WTC11 (cell line): ENCODE results near the gene SMAP2.

Source experiments
- FOXJ3 ChIP-seq: sonication (generic); formaldehyde crosslinking; IDR thresholded peaks from 2 replicates; pipeline ENCODE4 v1.9.0; 2021; ENCODE audit warnings: missing genetic modification reagents, mild to moderate bottlenecking, borderline replicate concordance
- RELA ChIP-seq: sonication (generic); formaldehyde crosslinking; IDR thresholded peaks from 2 replicates; pipeline ENCODE4 v1.8.1; 2022; ENCODE audit warnings: missing genetic modification reagents, mild to moderate bottlenecking, borderline replicate concordance
- TF ChIP-seq, protein P1 (sequence below): sonication (generic); formaldehyde crosslinking; IDR thresholded peaks from 2 replicates; pipeline ENCODE4 v1.8.1; 2023; ENCODE audit warnings: mild to moderate bottlenecking, missing genetic modification reagents, moderate library complexity

DNA sequence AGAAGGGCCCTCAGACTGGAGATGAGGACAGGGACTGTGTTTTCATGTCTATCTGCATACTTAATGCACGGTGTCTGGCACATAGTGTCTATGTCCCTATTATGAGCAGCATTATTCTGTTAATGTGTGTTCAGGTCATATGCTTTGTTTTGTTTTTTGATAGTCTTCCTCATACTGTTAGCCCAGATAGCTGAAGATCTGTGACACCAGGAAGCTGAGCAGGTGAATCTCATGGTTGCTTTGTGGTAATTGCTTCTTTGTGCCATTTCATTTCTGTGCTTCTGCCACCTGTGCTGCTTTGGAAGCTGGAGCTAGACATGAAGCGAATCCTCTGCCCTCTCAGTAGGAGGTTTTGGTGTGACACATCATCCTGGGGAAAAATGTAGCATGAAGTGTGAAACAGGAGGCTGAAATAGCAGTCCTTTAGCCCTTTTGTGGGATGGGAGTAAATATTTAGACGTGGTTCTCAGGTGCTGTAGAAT is 15.8 kb downstream of the SMAP2 start:
- TF ChIP-seq RELA (CRISPR knock-in tag) (no peak), FOXJ3 (no peak)
- TF ChIP-seq, protein P1, sequence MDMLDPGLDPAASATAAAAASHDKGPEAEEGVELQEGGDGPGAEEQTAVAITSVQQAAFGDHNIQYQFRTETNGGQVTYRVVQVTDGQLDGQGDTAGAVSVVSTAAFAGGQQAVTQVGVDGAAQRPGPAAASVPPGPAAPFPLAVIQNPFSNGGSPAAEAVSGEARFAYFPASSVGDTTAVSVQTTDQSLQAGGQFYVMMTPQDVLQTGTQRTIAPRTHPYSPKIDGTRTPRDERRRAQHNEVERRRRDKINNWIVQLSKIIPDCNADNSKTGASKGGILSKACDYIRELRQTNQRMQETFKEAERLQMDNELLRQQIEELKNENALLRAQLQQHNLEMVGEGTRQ (CRISPR knock-in tag) = no peak
